Measurements from ENCODE around the gene CALD1.

CALD1 gene

DNA sequence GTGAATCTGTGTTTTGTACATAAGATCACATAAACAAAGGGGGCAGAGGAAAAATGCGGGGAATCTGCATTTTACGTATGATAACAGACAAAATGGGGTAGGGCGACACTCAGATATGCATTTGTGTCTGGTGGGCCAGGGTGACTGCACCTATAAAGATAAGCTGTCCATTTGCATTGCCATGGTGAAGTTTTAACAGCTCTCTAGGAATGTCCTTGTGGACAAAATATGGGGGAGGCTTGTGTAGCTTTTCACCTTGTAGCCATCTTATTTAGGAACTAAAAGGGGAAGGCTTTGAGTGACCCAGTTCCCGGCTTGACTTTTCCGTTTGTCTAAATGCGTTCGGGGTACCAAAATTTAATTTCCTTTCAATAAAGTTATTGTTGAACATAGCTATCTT lies 114.5 kb downstream of the CALD1 start:
- no peak for DNase-seq (ENCODE audit: low spot score)

DNA sequence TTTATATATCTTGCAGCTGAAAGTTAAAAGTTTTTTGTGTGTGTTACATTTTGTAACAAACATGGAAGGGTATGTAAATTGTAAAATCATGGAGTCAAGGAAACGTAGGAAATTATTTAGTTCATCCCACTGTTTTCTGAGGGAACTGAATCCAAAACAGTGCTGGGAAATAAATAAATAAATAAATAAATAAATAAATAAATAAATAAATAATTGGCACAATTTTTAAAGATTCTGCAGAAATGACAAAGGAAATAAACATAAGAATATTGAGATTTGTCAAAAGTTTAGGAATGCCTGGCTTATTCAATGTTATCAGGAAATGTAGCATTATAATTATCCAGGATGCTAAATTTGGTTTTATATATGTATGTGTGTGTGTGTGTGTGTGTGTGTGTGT lies 115.5 kb downstream of the CALD1 start:
- DNase-seq (ENCODE audit: low spot score), result no peak

- DNase-seq (ENCODE audit: low spot score), result no peak
Measured at GRCh38 chr7:134896073-134896472, 116.6 kb downstream of the CALD1 start.

DNA sequence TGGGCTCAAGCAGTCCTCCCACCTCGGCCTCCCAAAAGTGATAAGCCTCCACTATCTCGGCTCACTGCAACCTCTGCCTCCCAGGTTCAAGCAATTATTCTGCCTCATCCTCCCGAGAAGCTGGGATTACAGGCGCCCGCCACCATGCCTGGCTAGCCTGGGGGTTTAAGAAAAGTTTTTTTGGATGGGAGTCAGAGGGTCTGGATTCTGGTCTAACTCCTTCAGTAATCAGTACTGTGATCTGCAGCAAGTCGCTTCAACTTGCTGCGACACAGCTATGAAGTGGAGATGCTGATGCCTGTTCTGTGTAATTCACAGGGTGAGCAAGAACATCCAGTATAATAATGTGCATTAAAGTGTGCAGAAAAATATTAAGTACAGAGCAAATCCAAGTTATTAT lies 118.5 kb downstream of the CALD1 start:
- no peak for DNase-seq (ENCODE audit: low spot score)

DNA sequence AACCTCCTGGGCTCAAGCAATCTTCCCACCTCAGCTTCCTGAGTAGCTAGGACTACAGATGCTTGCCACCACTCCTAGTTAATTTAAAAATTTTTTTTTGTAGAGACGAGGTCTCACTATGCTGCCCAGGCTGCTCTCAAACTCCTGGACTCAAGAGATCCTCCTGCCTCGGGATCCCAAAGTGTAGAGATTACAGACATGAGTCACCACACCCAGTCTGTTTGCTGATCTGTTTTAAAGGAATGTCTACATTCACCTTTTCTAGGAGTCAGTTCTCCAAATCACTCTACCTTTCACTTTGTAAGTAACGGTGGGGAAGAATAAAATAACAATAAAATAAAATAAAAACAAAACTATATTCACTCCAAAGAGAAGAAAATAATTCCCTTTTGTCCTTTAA lies 120.3 kb downstream of the CALD1 start:
- no peak for DNase-seq (ENCODE audit: low spot score)

- DNase-seq (ENCODE audit: low spot score), result no peak
Measured at GRCh38 chr7:134900166-134900982, 120.9 kb downstream of the CALD1 start.

GRCh38 chr7:134901389-134902020 lies 122.1 kb downstream of the CALD1 start:
- DNase-seq (ENCODE audit: low spot score), result no peak

GRCh38 chr7:134902058-134902457 lies 122.6 kb downstream of the CALD1 start:
- DNase-seq (ENCODE audit: low spot score), result no peak

GRCh38 chr7:134903073-134903790 lies 123.8 kb downstream of the CALD1 start:
- no peak for DNase-seq (ENCODE audit: low spot score)

- no peak for DNase-seq (ENCODE audit: low spot score)
Measured at GRCh38 chr7:134905375-134905774, 125.9 kb downstream of the CALD1 start.

GRCh38 chr7:134907000-134907399 lies 127.6 kb downstream of the CALD1 start:
- DNase-seq (ENCODE audit: low spot score), result no peak

- DNase-seq (ENCODE audit: low spot score), result no peak
Measured at GRCh38 chr7:134907639-134908038, 128.2 kb downstream of the CALD1 start.

GRCh38 chr7:134908289-134908688 lies 128.9 kb downstream of the CALD1 start:
- no peak for DNase-seq (ENCODE audit: low spot score)

DNA sequence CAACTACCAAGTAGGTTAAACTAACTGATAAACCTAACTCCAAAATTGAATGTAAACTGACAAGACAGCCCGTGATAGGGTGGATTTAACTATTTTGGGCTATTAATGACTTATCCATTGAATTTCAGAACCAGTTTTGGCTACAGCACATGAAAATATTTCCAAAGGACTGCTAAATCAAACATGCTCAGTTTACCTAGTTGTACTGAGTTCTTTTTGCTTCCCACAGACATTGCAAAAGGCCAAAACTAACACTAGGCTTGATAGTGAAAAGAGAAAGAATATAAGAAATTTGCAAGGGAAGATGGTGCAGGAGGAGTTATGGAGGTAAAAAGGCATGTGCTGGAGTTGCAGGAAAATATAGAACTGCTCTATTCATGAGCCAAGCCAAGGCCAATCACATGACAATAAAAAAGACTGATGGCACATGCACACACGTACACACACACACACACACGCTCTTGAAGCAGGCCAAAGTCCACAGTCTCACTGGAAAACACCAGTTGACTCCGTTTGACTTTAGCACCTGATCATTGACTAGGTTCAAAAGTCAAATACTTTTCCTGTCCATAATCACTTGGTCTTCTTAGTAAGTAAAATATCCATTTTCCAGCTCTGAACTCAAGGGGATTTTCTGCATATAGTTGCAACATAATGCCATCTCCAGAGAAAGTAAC lies 130.9 kb downstream of the CALD1 start:
- no peak for DNase-seq (ENCODE audit: low spot score)

- no peak for DNase-seq (ENCODE audit: low spot score)
Measured at GRCh38 chr7:134910968-134911367, 131.5 kb downstream of the CALD1 start.

DNA sequence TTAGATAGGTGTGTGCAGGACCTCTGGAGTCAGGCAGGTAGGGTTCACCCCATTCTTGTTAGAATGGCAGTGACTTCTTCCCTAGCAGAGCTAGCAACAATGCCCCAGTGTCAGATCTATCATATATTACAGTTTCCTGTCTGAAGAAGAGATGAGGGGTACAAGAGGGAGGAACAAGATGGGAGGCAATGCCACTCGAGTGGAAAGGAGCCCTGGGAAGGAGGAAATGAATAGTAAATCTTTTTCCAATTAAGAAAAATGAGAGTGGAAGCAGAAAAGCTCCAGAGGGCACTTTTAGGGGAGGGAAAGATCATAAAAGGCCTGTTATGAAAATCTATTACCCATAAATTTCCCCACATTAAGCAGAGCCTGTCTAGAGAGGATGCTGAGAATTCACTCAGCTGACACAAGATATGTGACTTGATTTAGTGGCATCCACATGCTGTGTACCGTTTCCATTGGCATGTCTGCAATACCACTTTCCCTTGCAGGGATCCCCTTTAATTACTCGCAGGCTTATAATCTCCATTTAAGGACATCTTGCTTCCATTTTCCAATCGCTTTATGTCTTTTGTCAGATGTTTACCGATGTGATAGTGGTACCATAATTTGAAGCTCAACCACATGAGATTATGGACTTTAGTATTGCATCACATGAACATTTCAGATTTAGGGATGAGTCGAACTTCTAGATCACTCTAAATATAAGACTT lies 136.9 kb downstream of the CALD1 start:
- DNase-seq (ENCODE audit: low spot score), result peak; percentile 5

- DNase-seq (ENCODE audit: low spot score), result no peak
Measured at GRCh38 chr7:134919240-134919641, 139.8 kb downstream of the CALD1 start.

GRCh38 chr7:134920026-134920753 lies 140.8 kb downstream of the CALD1 start:
- no peak for DNase-seq (ENCODE audit: low spot score)

- DNase-seq (ENCODE audit: low spot score), result no peak
Measured at GRCh38 chr7:134922720-134923704, 143.6 kb downstream of the CALD1 start.

All from SK-N-DZ (cell line).